Measurements from ENCODE around the gene RNF166.

DNA sequence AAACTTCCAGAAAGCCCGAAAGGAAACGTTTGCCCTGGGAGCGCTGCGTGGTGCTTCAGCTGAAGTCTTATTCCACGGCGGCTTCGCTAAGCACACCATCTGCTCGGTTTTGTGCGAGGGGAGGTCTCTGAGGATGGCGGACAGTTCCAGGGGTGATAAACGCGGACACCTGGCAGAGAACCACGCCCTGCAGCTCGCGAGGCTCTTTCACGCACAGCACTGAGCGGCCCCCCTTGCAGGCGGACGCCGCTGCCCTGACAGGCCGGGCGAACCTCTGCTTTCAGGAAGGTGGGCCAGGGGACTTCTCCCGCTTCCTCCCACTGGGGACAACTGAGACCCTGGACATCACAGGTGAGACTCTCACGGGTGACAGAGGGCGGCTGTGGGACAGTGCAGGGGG, 47.0 kb downstream of the RNF166 start:
- TF ChIP-seq POLR2AphosphoS5 (IDR thresholded peaks at IDR 0.05; ENCODE audit: low read depth, low read length) = no peak
- TF ChIP-seq REST (IDR thresholded peaks at IDR 0.05; ENCODE audit: insufficient read depth in 1 of 2, low read depth in 2 of 2, low read length in 2 of 2) = no peak
- TF ChIP-seq SIN3A (IDR thresholded peaks at IDR 0.05; ENCODE audit: borderline replicate concordance, insufficient read depth, low read length) = no peak

Data from PFSK-1 (cell line).